HAP-1 (cell line): ENCODE data around the gene RNF175.

Experiments
- DNase-seq, 2 experiments: peaks; one replicate each; pipeline ENCODE4 v3.0.0-alpha.2; 2016 to 2020; ENCODE audit warnings: low spot score in 2 of 2
- H3K27me3 ChIP-seq: fragments of 250-450 bp; sonication (Bioruptor Pico); 2 replicates; pipeline ENCODE4 v1.5.1; 2020; ENCODE audit warnings: low read depth, mild to moderate bottlenecking, moderate library complexity
- H3K36me3 ChIP-seq: fragments of 250-450 bp; sonication (Bioruptor Pico); replicated peaks from 2 replicates; pipeline ENCODE4 v1.5.1; 2020; ENCODE audit warnings: mild to moderate bottlenecking
- H3K4me1 ChIP-seq: fragments of 250-450 bp; sonication (Bioruptor Pico); 2 replicates; pipeline ENCODE4 v1.5.1; 2020; ENCODE audit warnings: mild to moderate bottlenecking
- H3K4me3 ChIP-seq: fragments of 250-450 bp; sonication (Bioruptor Pico); 2 replicates; pipeline ENCODE4 v1.5.1; 2020; ENCODE audit warnings: mild to moderate bottlenecking, moderate library complexity
- H3K9me3 ChIP-seq: fragments of 250-450 bp; sonication (Bioruptor Pico); 2 replicates; pipeline ENCODE4 v1.5.1; 2020; ENCODE audit warnings: mild to moderate bottlenecking, moderate library complexity
- in situ Hi-C: fragments of 300-500 bp; cut with MboI; formaldehyde crosslinking; loops from 3 replicates; pipeline ENCODE4 v1.14.3; 2020; ENCODE audit warnings: low sequenced_read_pairs, inconsistent platforms, mixed read lengths

The RNF175 gene

DNA sequence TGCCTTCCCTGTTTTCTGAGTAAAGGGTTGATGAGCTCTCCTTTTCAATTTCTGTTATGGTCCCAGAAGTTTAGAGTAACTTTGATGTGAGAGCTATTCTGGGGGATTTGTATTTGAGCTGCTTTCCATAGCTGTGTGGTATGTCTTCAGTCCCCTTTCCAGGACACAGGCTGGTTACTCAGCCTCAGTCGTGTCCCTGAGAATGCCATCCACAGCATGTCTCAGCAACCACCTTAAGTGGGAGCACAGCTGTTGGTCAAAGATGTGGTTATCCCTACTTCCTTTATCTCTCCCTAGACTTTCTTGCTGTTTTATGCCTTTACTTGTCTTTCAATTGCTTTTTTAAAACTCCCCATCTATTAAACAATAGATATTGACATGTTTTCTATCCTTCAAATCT, 37.8 kb downstream of the RNF175 start:
- no peaks in the 10 kb centered on the region for H3K4me1 ChIP-seq
- no peaks in the 10 kb centered on the region for H3K36me3 ChIP-seq
- no peak overlapping the region for H3K4me3 ChIP-seq
- H3K9me3 ChIP-seq: no peaks in the 10 kb centered on the region
- DNase-seq: no peak
- H3K27me3 ChIP-seq: no peaks in the 10 kb centered on the region
- in situ Hi-C loops: no loop called here

GRCh38 chr4:153713866-153714646, 45.8 kb downstream of the RNF175 start:
- no peaks in the 10 kb centered on the region for H3K27me3 ChIP-seq
- H3K36me3 ChIP-seq: no peaks in the 10 kb centered on the region
- no peaks in the 10 kb centered on the region for H3K4me1 ChIP-seq
- H3K9me3 ChIP-seq: no peaks in the 10 kb centered on the region
- H3K4me3 ChIP-seq: no peak overlapping the region
- in situ Hi-C loops: no loop called here
- DNase-seq: no peak

DNA sequence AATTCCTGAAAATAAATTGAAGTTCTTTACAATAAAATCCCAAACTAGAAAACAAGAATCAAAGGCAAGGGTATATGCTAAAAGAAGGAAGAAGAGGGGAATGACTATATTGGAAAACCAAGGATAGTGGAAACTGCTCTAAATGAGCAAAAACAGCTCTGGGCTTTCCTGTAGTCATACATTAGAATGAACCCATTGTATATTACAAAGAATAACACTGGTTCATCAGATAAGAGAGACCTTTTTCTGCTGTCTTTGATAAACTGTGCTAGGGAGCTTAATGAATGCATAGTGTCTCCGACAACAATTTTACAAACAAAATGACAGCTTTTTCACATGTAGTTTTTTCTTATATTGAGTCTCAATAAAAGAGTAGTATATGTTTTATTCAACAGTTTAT, 49.1 kb downstream of the RNF175 start:
- Histone ChIP-seq H3K9me3 (no peaks in the 10 kb centered on the region), H3K27me3 (no peaks in the 10 kb centered on the region), H3K4me3 (no peak overlapping the region), H3K4me1 (no peaks in the 10 kb centered on the region), H3K36me3 (no peaks in the 10 kb centered on the region)
- in situ Hi-C loops: no loop called here
- DNase-seq: no peak

DNA sequence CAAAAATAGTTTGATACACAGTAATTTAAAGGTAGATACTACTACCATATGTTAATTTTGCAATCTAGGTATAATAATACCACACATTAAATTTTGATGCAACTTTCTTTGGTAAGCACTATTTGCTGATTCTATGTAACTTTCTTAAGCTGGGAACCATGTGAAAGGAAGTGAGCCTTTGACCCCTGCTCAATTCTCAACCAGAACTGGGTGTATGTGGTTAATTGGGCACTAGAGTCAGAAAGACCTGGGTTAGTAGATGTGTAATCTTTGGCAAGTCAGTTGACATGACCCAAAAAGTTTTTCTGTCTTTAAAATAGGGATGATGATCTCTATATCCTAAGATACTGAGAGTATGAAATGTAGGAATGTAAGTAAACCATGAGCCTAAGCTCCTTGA, 53.3 kb downstream of the RNF175 start:
- in situ Hi-C loops: no loop called here
- Histone ChIP-seq H3K27me3 (no peaks in the 10 kb centered on the region), H3K36me3 (no peaks in the 10 kb centered on the region), H3K4me3 (no peak overlapping the region), H3K9me3 (no peaks in the 10 kb centered on the region), H3K4me1 (no peaks in the 10 kb centered on the region)
- no peak for DNase-seq

DNA sequence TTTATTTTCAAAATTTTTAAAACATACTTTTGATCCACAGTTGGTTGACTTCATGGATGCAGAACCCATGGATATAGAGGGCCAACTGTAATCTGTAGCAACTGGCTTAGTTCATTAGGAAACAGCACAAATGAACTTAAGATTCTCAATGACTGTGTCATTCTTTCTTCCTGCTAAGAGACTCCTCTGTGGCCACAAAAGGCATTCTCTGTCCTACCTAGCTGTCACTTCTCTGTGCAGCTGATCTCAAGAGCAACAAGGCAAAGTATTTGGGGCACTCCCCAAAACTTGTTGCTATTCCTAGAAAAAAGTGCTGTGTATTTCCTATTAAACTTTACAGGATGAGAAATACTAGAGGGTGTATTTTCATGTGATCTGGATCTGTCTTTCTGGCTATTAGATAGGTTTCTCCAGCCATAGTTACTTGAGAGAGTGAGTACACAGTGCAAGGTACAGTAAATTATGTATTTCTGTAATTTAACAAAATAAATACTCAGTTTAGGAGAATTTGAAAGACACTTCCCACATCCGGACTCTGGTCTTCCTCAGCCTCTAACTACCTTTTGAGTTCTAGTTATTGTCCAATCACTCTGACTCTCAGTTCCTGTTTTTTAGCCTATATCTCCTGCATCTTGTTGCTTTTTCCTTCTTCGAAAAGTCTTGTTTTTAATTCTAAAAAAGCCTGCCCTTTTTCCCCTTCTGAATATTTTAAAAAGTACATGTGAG, 53.9 kb downstream of the RNF175 start:
- in situ Hi-C loops: no loop called here
- Histone ChIP-seq H3K9me3 (no peaks in the 10 kb centered on the region), H3K36me3 (no peaks in the 10 kb centered on the region), H3K4me1 (no peaks in the 10 kb centered on the region), H3K4me3 (no peak overlapping the region), H3K27me3 (no peaks in the 10 kb centered on the region)
- DNase-seq: no peak

- Histone ChIP-seq H3K4me1 (no peaks in the 10 kb centered on the region), H3K36me3 (no peaks in the 10 kb centered on the region), H3K27me3 (no peaks in the 10 kb centered on the region), H3K4me3 (no peak overlapping the region), H3K9me3 (no peaks in the 10 kb centered on the region)
- in situ Hi-C loops: no loop called here
- DNase-seq: no peak
Measured at GRCh38 chr4:153704522-153704921, 55.3 kb downstream of the RNF175 start.

DNA sequence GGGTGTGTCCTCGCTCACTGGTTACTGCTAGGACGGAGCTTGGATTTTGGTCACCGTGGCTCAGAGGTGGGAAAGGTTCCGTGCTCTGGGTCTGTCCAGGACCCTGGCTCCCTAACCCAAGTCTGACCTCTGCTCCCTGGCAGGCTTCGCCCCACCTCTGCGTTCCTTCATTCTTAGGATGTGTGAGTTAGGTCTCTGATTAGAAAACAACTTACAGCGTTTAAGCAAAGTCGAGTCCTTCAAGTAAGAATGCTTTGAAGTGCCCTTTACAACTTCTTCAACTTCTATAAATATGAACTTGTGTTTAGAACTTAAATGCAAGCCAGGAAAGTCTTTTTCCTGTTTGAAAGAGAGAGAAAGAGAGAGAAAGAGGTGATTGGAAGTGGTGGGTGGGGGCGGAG, 74.9 kb downstream of the RNF175 start:
- in situ Hi-C loops: no loop called here
- Histone ChIP-seq H3K9me3 (peaks cover 2% of the 10 kb centered on the region; the same call in 1 of the 2 replicates), H3K36me3 (no peaks in the 10 kb centered on the region), H3K4me3 (peak overlapping the region; percentile 30), H3K27me3 (peaks cover 7% of the 10 kb centered on the region), H3K4me1 (peaks cover 9% of the 10 kb centered on the region; the same call in 1 of the 2 replicates)
- no peak for DNase-seq

DNA sequence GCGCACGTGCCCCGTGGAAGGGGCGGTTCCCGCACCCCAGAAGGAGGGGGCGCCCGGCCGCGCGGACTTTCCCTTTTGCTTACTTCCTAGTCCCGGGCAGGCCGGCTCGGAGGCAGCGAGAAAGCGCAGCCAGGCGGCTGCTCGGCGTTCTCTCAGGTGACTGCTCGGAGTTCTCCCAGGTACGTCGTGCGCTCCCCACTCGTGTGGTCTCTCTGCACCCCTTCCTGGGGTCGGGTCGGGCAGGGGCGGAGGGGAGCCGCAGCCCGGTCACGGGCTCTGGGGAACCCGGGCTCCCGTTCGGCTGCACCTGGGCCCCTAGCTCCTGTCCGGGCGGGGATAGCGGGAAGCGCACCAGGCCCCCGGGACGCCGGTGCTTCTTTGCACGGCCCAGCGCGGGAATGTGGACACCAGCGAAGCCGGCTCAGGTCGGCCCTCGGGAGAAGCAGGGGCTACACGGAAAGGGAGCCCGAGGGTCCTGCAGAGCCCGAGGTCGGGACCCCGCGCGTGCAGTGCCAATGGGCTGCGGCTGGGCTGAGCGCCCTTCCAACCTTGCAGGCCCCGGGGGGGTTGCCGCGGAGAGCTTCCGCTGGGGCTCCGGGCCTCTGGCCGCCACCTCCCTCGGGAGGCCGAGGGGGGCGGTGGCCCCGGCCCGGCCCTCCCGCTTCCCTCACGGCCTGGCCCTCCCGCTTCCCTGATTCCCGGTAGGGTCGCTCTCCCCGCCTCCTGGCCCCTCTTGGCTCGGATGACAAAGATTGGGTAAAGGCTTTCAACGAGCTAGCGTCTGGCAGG, 75.4 kb downstream of the RNF175 start, which contains the start of gene TLR2:
TSS of gene TLR2 (plus strand) at position 99 of the 789 bp plus-strand sequence. CDS start 18,628 bp downstream, outside the sequence.
- Histone ChIP-seq H3K36me3 (no peaks in the 10 kb centered on the region), H3K4me1 (peaks cover 9% of the 10 kb centered on the region; the same call in 1 of the 2 replicates), H3K27me3 (peaks cover 7% of the 10 kb centered on the region), H3K9me3 (peaks cover 2% of the 10 kb centered on the region; the same call in 1 of the 2 replicates), H3K4me3 (peak within 1 kb of the TSS; percentile 30)
- in situ Hi-C loops: no loop called here
- peak; percentile 9 to 57 for DNase-seq

DNA sequence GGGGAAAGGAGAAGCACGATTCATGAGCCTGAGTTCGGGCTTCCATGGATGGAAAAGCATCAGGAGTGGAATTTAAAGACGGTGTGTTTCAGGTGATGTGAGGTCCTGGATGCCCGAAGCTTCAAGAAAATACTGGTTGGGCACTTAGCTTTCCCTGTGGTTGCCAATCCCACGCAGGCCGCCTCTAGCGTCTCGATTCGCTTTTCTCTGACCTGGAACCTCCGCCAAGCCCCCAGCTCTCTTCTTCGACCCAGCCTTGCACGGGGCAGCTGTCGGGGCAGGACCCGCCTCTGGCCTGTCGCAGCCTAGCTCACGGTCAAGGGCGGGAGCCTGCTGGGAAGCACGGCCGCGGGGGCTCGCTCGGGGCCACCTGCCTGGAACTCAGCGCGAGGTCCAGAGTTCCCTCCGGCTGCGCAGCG, 76.1 kb downstream of the RNF175 start:
- Histone ChIP-seq H3K9me3 (peaks cover 2% of the 10 kb centered on the region; the same call in 1 of the 2 replicates), H3K4me3 (peak overlapping the region; percentile 30), H3K4me1 (peaks cover 9% of the 10 kb centered on the region; the same call in 1 of the 2 replicates), H3K36me3 (no peaks in the 10 kb centered on the region), H3K27me3 (peaks cover 7% of the 10 kb centered on the region)
- in situ Hi-C loops: no loop called here
- no peak for DNase-seq

- Histone ChIP-seq H3K9me3 (no peaks in the 10 kb centered on the region), H3K36me3 (no peaks in the 10 kb centered on the region), H3K4me1 (peaks cover 5% of the 10 kb centered on the region; the same call in 1 of the 2 replicates), H3K27me3 (peaks cover 7% of the 10 kb centered on the region), H3K4me3 (no peak overlapping the region)
- in situ Hi-C loops: no loop called here
- DNase-seq: no peak
Measured at GRCh38 chr4:153679486-153679885, 80.3 kb downstream of the RNF175 start.

GRCh38 chr4:153676984-153677383, 82.8 kb downstream of the RNF175 start:
- H3K36me3 ChIP-seq: no peaks in the 10 kb centered on the region
- DNase-seq: no peak
- in situ Hi-C loops: no loop called here
- no peaks in the 10 kb centered on the region for H3K4me1 ChIP-seq
- H3K4me3 ChIP-seq: no peak overlapping the region
- no peaks in the 10 kb centered on the region for H3K27me3 ChIP-seq
- H3K9me3 ChIP-seq: no peaks in the 10 kb centered on the region

GRCh38 chr4:153676486-153676885, 83.3 kb downstream of the RNF175 start:
- Histone ChIP-seq H3K27me3 (no peaks in the 10 kb centered on the region), H3K9me3 (no peaks in the 10 kb centered on the region), H3K36me3 (no peaks in the 10 kb centered on the region), H3K4me3 (no peak overlapping the region), H3K4me1 (no peaks in the 10 kb centered on the region)
- DNase-seq: no peak
- in situ Hi-C loops: no loop called here

- DNase-seq: no peak
- in situ Hi-C loops: no loop called here
- H3K9me3 ChIP-seq: no peaks in the 10 kb centered on the region
Measured at GRCh38 chr4:153669838-153670237, 90.0 kb downstream of the RNF175 start.

More at GRCh38 chr4:153669838-153670237, 90.0 kb downstream of the RNF175 start:
- Histone ChIP-seq H3K27me3 (0 out of 2 replicates have a peak, but pooled peaks cover 2% of the 10 kb centered on the region), H3K36me3 (no peaks in the 10 kb centered on the region), H3K4me3 (no peak overlapping the region), H3K4me1 (no peaks in the 10 kb centered on the region)
